SKM-1 (cell line): ENCODE results near the gene ZNRD2.
A peak's percentile ranks its signal among the peaks of the same experiment; 100 is the strongest.

Experiments
- DNase-seq: peaks from one replicate; lab custom pipeline; 2025; ENCODE audit not compliant: unreplicated experiment; lab: John Stamatoyannopoulos, UW

The ZNRD2 gene

GRCh38 chr11:65586247-65586630, 16.0 kb downstream of the ZNRD2 start:
- no peak for DNase-seq

- no peak for DNase-seq
These were observed 16.4 kb downstream of the ZNRD2 start for GRCh38 chr11:65586676-65587075.

- DNase-seq: peak; percentile 45
These were observed 18.1 kb downstream of the ZNRD2 start for GRCh38 chr11:65588199-65589054.

GRCh38 chr11:65589444-65590239, 19.4 kb downstream of the ZNRD2 start:
- no peak for DNase-seq

GRCh38 chr11:65590240-65590738, 20.0 kb downstream of the ZNRD2 start:
- DNase-seq: no peak

- no peak for DNase-seq
These were observed 21.9 kb downstream of the ZNRD2 start for GRCh38 chr11:65591939-65592857.

- no peak for DNase-seq
These were observed 22.7 kb downstream of the ZNRD2 start for GRCh38 chr11:65592858-65593517.

GRCh38 chr11:65593518-65594414, 23.5 kb downstream of the ZNRD2 start:
- DNase-seq: no peak

GRCh38 chr11:65595131-65595530, 24.9 kb downstream of the ZNRD2 start:
- DNase-seq: no peak

GRCh38 chr11:65595543-65596281, 25.4 kb downstream of the ZNRD2 start, which contains the start of gene KCNK7:
Gene KCNK7 (minus strand): TSS chr11:65595800. CDS start chr11:65595772, 28 bp downstream.
- DNase-seq: no peak

- DNase-seq: no peak
These were observed 26.2 kb downstream of the ZNRD2 start for GRCh38 chr11:65596520-65596919.

- DNase-seq: no peak
These were observed 28.0 kb downstream of the ZNRD2 start for GRCh38 chr11:65598258-65598699.

- DNase-seq: no peak
These were observed 29.1 kb downstream of the ZNRD2 start for GRCh38 chr11:65599216-65599954.

- no peak for DNase-seq
These were observed 29.6 kb downstream of the ZNRD2 start for GRCh38 chr11:65599955-65600246.

GRCh38 chr11:65604258-65604657, 34.0 kb downstream of the ZNRD2 start:
- DNase-seq: no peak

- DNase-seq: no peak
These were observed 36.8 kb downstream of the ZNRD2 start for GRCh38 chr11:65606876-65607613.
